ENCODE data around the gene JAKMIP3.

DNA sequence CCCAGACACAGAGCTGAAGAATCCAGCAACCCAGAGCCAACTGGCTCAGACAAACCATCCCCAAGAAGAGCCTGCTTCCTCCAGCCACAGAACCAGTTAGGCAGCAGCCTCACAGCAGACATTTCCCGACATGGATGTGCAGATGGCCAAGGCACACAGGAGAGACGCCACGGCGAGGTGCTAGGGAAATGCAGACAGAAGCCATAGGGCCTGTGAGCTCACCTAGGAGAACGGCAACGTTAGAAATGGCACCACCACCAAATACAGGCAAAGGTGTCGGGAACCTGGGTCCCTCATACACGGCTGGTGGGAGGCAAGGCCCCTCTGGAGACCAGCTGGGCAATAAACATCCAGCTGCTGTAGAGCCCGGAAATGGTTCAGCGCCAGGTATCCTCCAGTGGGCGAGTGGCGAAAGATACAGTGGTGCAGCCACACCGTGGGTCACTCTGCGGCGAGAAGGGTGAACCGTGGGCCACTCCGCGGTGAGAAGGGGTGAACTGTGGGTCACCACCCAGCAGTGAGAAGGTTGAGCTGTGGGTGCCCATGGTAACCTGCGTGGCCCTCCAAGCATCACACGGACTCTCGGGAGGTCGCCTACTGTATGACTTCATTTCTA, 31.2 kb downstream of the JAKMIP3 start:
- TF ChIP-seq, protein P1, sequence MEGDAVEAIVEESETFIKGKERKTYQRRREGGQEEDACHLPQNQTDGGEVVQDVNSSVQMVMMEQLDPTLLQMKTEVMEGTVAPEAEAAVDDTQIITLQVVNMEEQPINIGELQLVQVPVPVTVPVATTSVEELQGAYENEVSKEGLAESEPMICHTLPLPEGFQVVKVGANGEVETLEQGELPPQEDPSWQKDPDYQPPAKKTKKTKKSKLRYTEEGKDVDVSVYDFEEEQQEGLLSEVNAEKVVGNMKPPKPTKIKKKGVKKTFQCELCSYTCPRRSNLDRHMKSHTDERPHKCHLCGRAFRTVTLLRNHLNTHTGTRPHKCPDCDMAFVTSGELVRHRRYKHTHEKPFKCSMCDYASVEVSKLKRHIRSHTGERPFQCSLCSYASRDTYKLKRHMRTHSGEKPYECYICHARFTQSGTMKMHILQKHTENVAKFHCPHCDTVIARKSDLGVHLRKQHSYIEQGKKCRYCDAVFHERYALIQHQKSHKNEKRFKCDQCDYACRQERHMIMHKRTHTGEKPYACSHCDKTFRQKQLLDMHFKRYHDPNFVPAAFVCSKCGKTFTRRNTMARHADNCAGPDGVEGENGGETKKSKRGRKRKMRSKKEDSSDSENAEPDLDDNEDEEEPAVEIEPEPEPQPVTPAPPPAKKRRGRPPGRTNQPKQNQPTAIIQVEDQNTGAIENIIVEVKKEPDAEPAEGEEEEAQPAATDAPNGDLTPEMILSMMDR (conservative IDR thresholded peaks at IDR 0.05; ENCODE audit: low read depth, low read length): no peak
- no peak for TF ChIP-seq EZH2 (IDR thresholded peaks at IDR 0.05; ENCODE audit: borderline replicate concordance, low read depth, low read length, poor library complexity, severe bottlenecking)

All from A673 (cell line).